K562 (cell line): ENCODE results near the gene EFHD2. TPM values are rescaled to one million over a fixed set of nuclear protein-coding genes. Genes with fewer than 3 reads are reported as not detected.

Experiments
- ATAC-seq: fragments of 200-7000 bp; cut with Tn5 transposase; 3 replicates; pipeline ENCODE4 v1.9.1; 2020; ENCODE audit warnings: moderate library complexity
- BruUV-seq: library from RNA; stranded (reverse); fragments of 400-500 nt; replicated peaks from 2 replicates; lab custom pipeline; 2021; lab: Mats Ljungman, UMichigan
- CTCF ChIA-PET: fragments of 300-600 bp; formaldehyde crosslinking; extraction: SDS; loops from one replicate; lab custom pipeline; 2021; ENCODE audit warnings: low intra/inter-chr PET ratio; lab: Yijun Ruan, JAX
- POLR2A ChIA-PET: fragments of 300-600, 350-650 bp; sonication (Branson Sonifier 250); formaldehyde crosslinking; extraction: SDS; loops from one replicate; lab custom pipeline; 2021; ENCODE audit warnings: antibody characterized with exemption, inconsistent platforms; lab: Yijun Ruan, JAX
- DNase-seq, 4 experiments: peaks; one replicate each; pipeline versions ENCODE4 v3.0.0 to v3.0.0-alpha.2; 2011 to 2018; ENCODE audit warnings: low spot score in 3 of 4, mixed read lengths in 3 of 4; ENCODE audit errors: extremely low read depth in 1 of 4
- FAIRE-seq: peaks from 2 replicates; lab custom pipeline; 2011; peaks lifted over from hg19 to GRCh38; lab: Jason Lieb, UNC
- H2AFZ ChIP-seq: 2 replicates; pipeline ENCODE4 v1.6.0; 2011; ENCODE audit warnings: low read depth, low read length, control low read depth, inconsistent platforms
- H3K27ac ChIP-seq: fragments of 200-600 bp; 3 replicates; pipeline ENCODE4 v1.8.0; 2011; ENCODE audit warnings: low read depth, mild to moderate bottlenecking, control low read depth, inconsistent platforms, low read length, moderate library complexity, mixed read lengths; ENCODE audit errors: extremely low read depth
- H3K27me3 ChIP-seq, 2 experiments: fragments of 300-600 bp in 1 of 2; 2 replicates in 1 of 2; 3 replicates in 1 of 2; pipeline versions ENCODE4 v1.6.0 to v1.8.0; 2011; ENCODE audit warnings: inconsistent platforms in 2 of 2, low read length in 2 of 2, mild to moderate bottlenecking in 1 of 2, mixed read lengths in 1 of 2, moderate library complexity in 1 of 2; ENCODE audit not compliant: control insufficient read depth in 2 of 2, insufficient read depth in 2 of 2
- H3K36me3 ChIP-seq: fragments of 300-600 bp; 3 replicates; pipeline ENCODE4 v1.8.0; 2011; ENCODE audit warnings: mild to moderate bottlenecking, low read length, inconsistent platforms; ENCODE audit not compliant: control insufficient read depth, insufficient read depth
- H3K4me1 ChIP-seq, 2 experiments: fragments of 200-600 bp in 1 of 2; replicated peaks in 1 of 2; 2 replicates in 1 of 2; 3 replicates in 1 of 2; pipeline versions ENCODE4 v1.5.1 to v1.8.0; 2011; ENCODE audit warnings: inconsistent platforms in 2 of 2, low read length in 2 of 2, mild to moderate bottlenecking in 1 of 2, mixed read lengths in 1 of 2, moderate library complexity in 1 of 2; ENCODE audit not compliant: control insufficient read depth in 2 of 2, insufficient read depth in 2 of 2
- H3K4me2 ChIP-seq: 2 replicates; pipeline ENCODE4 v1.6.1; 2011; ENCODE audit warnings: low read length, control low read depth, inconsistent platforms, mixed read lengths; ENCODE audit not compliant: insufficient read depth
- H3K4me3 ChIP-seq: fragments of 200-600 bp; sonication (generic), shearing (Covaris generic); 2 replicates; pipeline ENCODE4 v1.5.1; 2016; ENCODE audit warnings: control low read depth, inconsistent platforms
- H3K79me2 ChIP-seq: fragments of 200-600 bp; 3 replicates; pipeline ENCODE4 v1.8.0; 2011; ENCODE audit warnings: low read length, inconsistent platforms; ENCODE audit not compliant: control insufficient read depth, insufficient read depth
- H3K9ac ChIP-seq, 2 experiments: 2 replicates each; pipeline versions ENCODE4 v1.6.0 to v1.6.1; 2011; ENCODE audit warnings: low read depth in 2 of 2, low read length in 2 of 2, control low read depth in 1 of 2, inconsistent platforms in 1 of 2, mild to moderate bottlenecking in 1 of 2, mixed read lengths in 1 of 2; ENCODE audit not compliant: insufficient read depth in 1 of 2
- H3K9me1 ChIP-seq: one replicate; pipeline ENCODE4 v1.6.0; 2011; ENCODE audit warnings: inconsistent platforms, mild to moderate bottlenecking, low read length, moderate library complexity; ENCODE audit not compliant: control insufficient read depth, insufficient read depth
- H3K9me3 ChIP-seq: replicated peaks from 2 replicates; pipeline ENCODE4 v1.5.1; 2011; ENCODE audit warnings: low read depth, low read length, inconsistent platforms; ENCODE audit not compliant: control insufficient read depth, insufficient read depth
- H4K20me1 ChIP-seq: replicated peaks from 2 replicates; pipeline ENCODE4 v1.6.1; 2011; ENCODE audit warnings: low read length, inconsistent platforms, mixed read lengths; ENCODE audit not compliant: control insufficient read depth, insufficient read depth
- CTCF ChIP-seq, 3 experiments: IDR thresholded peaks in 2 of 3; conservative IDR thresholded peaks in 1 of 3; 2 replicates each; pipeline ENCODE4 v1.5.1; 2011 to 2012; ENCODE audit warnings: low read length in 3 of 3, mild to moderate bottlenecking in 3 of 3, control low read depth in 2 of 3, improper control_type of control experiment in 1 of 3, inconsistent platforms in 1 of 3, low read depth in 1 of 3, mixed read lengths in 1 of 3, moderate library complexity in 1 of 3; ENCODE audit not compliant: insufficient read depth in 2 of 3
- REST ChIP-seq, 2 experiments: fragments of 450-650 bp; formaldehyde crosslinking in 1 of 2; IDR thresholded peaks; 2 replicates each; pipeline versions ENCODE4 v1.4.0 to v1.6.1; 2014 to 2020; ENCODE audit warnings: mild to moderate bottlenecking in 2 of 2, borderline replicate concordance in 1 of 2, low read depth in 1 of 2
- SNIP1 ChIP-seq: fragments of 450-650 bp; IDR thresholded peaks from 2 replicates; pipeline ENCODE4 v1.7.1; 2017; ENCODE audit warnings: low read depth, mild to moderate bottlenecking
- ZKSCAN1 ChIP-seq: fragments of 150-350 bp; IDR thresholded peaks from 2 replicates; pipeline ENCODE4 v1.6.1; 2016; ENCODE audit warnings: low read depth, low read length
- ZNF609 ChIP-seq: sonication (generic); formaldehyde crosslinking; IDR thresholded peaks from 2 replicates; pipeline ENCODE4 v1.8.1; 2023; ENCODE audit warnings: missing genetic modification reagents, mild to moderate bottlenecking, borderline replicate concordance
- WGBS: fragments of 100-300 bp; shearing (Covaris generic); methylation state at CpG from one replicate; pipeline ENCODE4 v1.1.6; 2016; ENCODE audit warnings: low coverage, mixed read lengths; ENCODE audit not compliant: insufficient coverage; ENCODE audit errors: missing lambda C conversion rate; 5-methylcytosine and 5-hydroxymethylcytosine counted together
- in situ Hi-C: fragments of 300-500 bp; cut with MboI; formaldehyde crosslinking; loops from 4 replicates; pipeline ENCODE4 v1.15.0; 2018; ENCODE audit warnings: inconsistent platforms, mixed read lengths
- intact Hi-C: fragments of 100-400 bp; cut with micrococcal nuclease; formaldehyde crosslinking; loops from 2 replicates; pipeline ENCODE4 v1.14.2; 2022
- polyA plus RNA-seq, 8 experiments: library from polyadenylated mRNA; depleted of rRNA in 4 of 8; stranded (reverse) in 5 of 8; unstranded in 3 of 8; fragments of >200 nt; fragmentation: Nextera tagmentation in 2 of 8; fragmentation: Illumina TruSeq in 1 of 8; extraction: Ambion mirVana in 2 of 8; extraction: Trizol in 1 of 8; gene quantifications; 2 replicates each; pipeline versions ENCODE4 v1.2.1 to v1.2.3, GENCODE V29; 2011 to 2014; ENCODE audit warnings: inconsistent platforms in 1 of 8, missing spikeins in 1 of 8
- total RNA-seq, 7 experiments: library from RNA; depleted of rRNA in 6 of 7; stranded (reverse); fragments of >200 nt in 6 of 7; fragmentation: Illumina TruSeq in 2 of 7; extraction: Trizol in 2 of 7; gene quantifications; 2 replicates each; pipeline versions ENCODE4 v1.2.1 to v1.2.3, GENCODE V29; 2011 to 2021; ENCODE audit warnings: low replicate concordance in 1 of 7

The EFHD2 gene
- total and polyA plus RNA-seq, 9 of the 15 experiments (the other 6 are each of a cell fraction or from before 2014, with no cell fraction given), result 1.7 to 73.5 (median 25.2) TPM

- Histone ChIP-seq H3K79me2 (no peaks in the 10 kb centered on the region), H3K27ac (no peak overlapping the region), H3K9me1 (no peaks in the 10 kb centered on the region), H4K20me1 (no peaks in the 10 kb centered on the region), H3K27me3 (peaks cover 39 to 79% of the 10 kb centered on the region in 2 experiments), H3K4me2 (no peak overlapping the region), H3K4me1 (no peaks in the 10 kb centered on the region; a peak in 1 of 5 replicates), H3K9ac (no peak overlapping the region), H3K9me3 (no peaks in the 10 kb centered on the region), H3K36me3 (no peaks in the 10 kb centered on the region), H3K4me3 (no peak overlapping the region), H2AFZ (no peak overlapping the region)
- ChIA-PET POLR2A (interaction anchor here (0.9 kb wide), 1 partner anchor 67 kb away, joined by 5 read pairs; no protein-coding TSS in a partner anchor), CTCF (no interaction called here)
- WGBS, result 4% methylated on average over 8 of the region's 8 CpGs
- ATAC-seq (peak; percentile 83), DNase-seq (no peak), FAIRE-seq (no peak)
- BruUV-seq, result no TSS peak
- in situ Hi-C loops, result no loop called here
- intact Hi-C loops, result no loop called here
- TF ChIP-seq ZNF609 (CRISPR knock-in tag), result no peak
- TF ChIP-seq REST (IDR thresholded peaks at IDR 0.05; ENCODE audit: borderline replicate concordance), result 0 out of 2 replicates have a peak, but pooled peaks have one; percentile 5
- TF ChIP-seq REST (CRISPR knock-in tag; IDR thresholded peaks at IDR 0.05; ENCODE audit: low read depth), result no peak
- TF ChIP-seq ZKSCAN1, result no peak
- TF ChIP-seq CTCF (IDR thresholded peaks at IDR 0.05 in 2 of 3, conservative IDR thresholded peaks at IDR 0.05 in 1 of 3; ENCODE audit: insufficient read depth in 2 of 3, low read depth in 1 of 3, low read length in 3 of 3), result peak; percentile 43 to 48 (median 47)
- TF ChIP-seq SNIP1, result no peak
These were observed 19.0 kb upstream of the EFHD2 start for GRCh38 chr1:15390667-15391066.
